Measurements from ENCODE around the gene IGF1R. TPM values are rescaled to one million over a fixed set of nuclear protein-coding genes. Genes with fewer than 3 reads are reported as not detected.

IGF1R gene
- total RNA-seq, 1 donor from 2014 or later, result 23.5 TPM

DNA sequence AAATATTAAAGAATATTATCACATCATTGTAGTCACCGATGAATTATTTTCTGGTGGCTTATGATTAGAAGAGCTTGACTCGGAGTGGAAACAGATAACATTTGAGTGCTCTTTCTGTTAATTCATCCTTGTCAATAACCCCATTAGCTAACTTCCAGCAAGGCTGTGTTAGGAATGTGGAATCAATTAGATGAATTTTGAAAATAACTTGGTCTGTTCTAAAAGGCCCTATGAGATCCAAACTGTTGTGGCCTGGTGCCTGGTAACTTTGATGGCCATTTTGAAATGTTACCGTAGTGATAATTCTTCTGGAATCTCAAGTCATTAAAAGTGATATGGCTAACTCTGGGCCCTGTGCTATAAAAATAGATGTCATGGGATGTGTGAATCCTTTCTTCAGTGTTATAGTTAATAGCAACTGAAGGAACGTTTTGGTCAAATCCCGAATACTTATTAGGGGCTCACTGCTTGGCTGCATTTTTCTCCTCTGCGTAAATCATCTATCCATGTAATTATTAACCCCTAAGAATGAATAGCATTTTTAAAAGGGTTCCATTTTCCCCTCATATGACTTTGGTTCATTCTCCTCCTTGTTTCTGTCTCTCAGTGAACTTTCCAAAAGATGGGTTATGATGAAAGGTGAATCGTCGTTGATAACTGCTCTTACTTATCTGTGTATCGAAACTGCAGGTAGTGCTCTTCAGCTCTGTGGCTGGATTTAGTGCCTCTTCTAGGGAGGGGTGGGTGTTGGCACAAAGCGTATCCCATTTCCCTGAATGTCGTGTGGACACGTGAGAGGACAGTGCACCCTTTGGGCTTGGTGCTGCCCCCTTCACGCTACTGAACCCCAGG is 82.7 kb downstream of the IGF1R start:
- no peak for DNase-seq (ENCODE audit: low spot score)
- peaks cover 13% of the 10 kb centered on the region for H3K36me3 Mint-ChIP-seq
- Histone ChIP-seq H3K27ac (no peak overlapping the region), H3K4me1 (peaks cover 52% of the 10 kb centered on the region), H3F3A (ENCODE audit: low read depth) (peaks cover 6% of the 10 kb centered on the region), H3K9ac (no peak overlapping the region), H3K79me2 (ENCODE audit: low read depth) (peaks cover 98% of the 10 kb centered on the region), H3K36me3 (no peaks in the 10 kb centered on the region), H3K4me3 (no peak overlapping the region), H2AFZ (replicated peaks) (no peak overlapping the region), H4K20me1 (ENCODE audit: low read depth) (peaks cover 100% of the 10 kb centered on the region), H3K9me3 (ENCODE audit: low read depth) (no peaks in the 10 kb centered on the region), H3K27me3 (no peaks in the 10 kb centered on the region), H3K4me2 (no peak overlapping the region)
- no peak overlapping the region for H3K4me3 Mint-ChIP-seq
- TF ChIP-seq EZH2phosphoT487 (IDR thresholded peaks at IDR 0.05) (no peak), EZH2 (IDR thresholded peaks at IDR 0.05) (no peak), CTCF (IDR thresholded peaks at IDR 0.05) (no peak)
- no peak overlapping the region for H3K27ac Mint-ChIP-seq
- peaks cover 42% of the 10 kb centered on the region for H3K4me1 Mint-ChIP-seq
- H3K9me3 Mint-ChIP-seq, result peaks cover 9% of the 10 kb centered on the region
- no peaks in the 10 kb centered on the region for H3K27me3 Mint-ChIP-seq (ENCODE audit: insufficient read depth, low read depth)

DNA sequence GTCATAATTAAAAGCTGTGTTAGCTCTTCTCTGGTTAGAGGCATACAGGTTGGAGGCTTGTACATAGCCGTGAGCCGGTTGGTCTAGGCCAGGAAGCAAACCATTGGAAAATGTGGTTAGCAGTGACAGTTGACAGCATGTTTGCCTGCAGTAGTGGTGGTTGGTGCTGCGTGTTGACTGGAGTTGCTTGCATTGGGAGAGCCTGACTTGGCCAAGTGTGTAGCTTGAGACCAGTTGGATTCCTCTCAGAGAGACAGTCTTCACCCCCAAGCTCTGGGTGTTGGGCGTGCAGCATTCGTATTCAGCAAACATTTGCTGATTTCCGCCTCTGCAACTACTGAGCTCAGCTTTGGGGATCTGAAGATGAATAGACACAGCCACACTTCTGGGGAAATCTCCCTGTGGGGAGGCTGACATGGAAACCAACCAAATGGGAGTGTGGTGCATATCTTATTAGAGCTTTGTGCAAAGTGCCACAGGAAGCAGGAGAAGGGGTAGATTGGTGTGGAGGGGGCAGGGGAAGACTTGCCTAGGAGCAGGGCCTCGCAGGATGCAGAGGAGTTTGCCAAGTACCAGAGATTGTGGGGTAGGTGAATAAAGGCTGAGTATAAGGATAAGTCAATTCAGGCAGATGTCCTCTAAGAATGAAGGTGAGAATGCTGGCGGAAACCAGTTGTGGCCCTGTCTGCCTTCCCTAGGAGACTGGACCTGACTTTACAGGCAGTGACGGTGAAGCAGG is 83.5 kb downstream of the IGF1R start:
- H3K9ac ChIP-seq, result no peak overlapping the region
- H3K27me3 ChIP-seq, result no peaks in the 10 kb centered on the region
- H3K4me3 ChIP-seq, result no peak overlapping the region
- Mint-ChIP-seq H3K9me3 (peaks cover 9% of the 10 kb centered on the region), H3K36me3 (peaks cover 11% of the 10 kb centered on the region), H3K27ac (no peak overlapping the region), H3K27me3 (ENCODE audit: insufficient read depth, low read depth) (no peaks in the 10 kb centered on the region), H3K4me3 (no peak overlapping the region), H3K4me1 (peaks cover 38% of the 10 kb centered on the region)
- H3K27ac ChIP-seq, result no peak overlapping the region
- H3K4me1 ChIP-seq, result peaks cover 54% of the 10 kb centered on the region
- H3K4me2 ChIP-seq, result no peak overlapping the region
- no peak for DNase-seq (ENCODE audit: low spot score)
- H3K79me2 ChIP-seq (ENCODE audit: low read depth), result peaks cover 100% of the 10 kb centered on the region
- H4K20me1 ChIP-seq (ENCODE audit: low read depth), result peaks cover 100% of the 10 kb centered on the region
- H2AFZ ChIP-seq (replicated peaks), result no peak overlapping the region
- H3F3A ChIP-seq (ENCODE audit: low read depth), result peaks cover 5% of the 10 kb centered on the region
- H3K9me3 ChIP-seq (ENCODE audit: low read depth), result no peaks in the 10 kb centered on the region
- H3K36me3 ChIP-seq, result no peaks in the 10 kb centered on the region
- TF ChIP-seq EZH2phosphoT487 (IDR thresholded peaks at IDR 0.05), result no peak
- TF ChIP-seq CTCF (IDR thresholded peaks at IDR 0.05), result no peak
- no peak for TF ChIP-seq EZH2 (IDR thresholded peaks at IDR 0.05)

DNA sequence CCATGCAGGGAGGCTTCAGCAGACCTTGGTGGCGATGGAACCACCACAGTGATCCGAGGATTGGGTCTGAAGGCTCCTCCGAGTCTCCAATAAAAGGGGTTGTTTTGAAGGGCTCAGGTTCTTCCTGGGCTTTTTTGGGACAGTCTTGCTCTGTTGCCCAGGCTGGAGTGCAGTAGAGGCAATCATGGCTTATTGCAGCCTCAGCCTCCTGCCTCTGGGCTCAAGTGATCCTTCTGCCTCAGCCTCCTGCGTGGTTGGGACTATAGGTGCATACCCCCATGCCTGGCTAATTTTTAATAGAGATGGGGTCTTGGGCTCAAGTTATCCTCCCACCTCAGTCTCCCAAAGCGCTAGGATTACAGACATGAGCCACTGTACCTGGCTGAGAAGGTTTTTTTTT is 84.8 kb downstream of the IGF1R start:
- Histone ChIP-seq H3K79me2 (ENCODE audit: low read depth) (peaks cover 100% of the 10 kb centered on the region), H4K20me1 (ENCODE audit: low read depth) (peaks cover 100% of the 10 kb centered on the region), H3F3A (ENCODE audit: low read depth) (no peaks in the 10 kb centered on the region), H2AFZ (replicated peaks) (no peak overlapping the region), H3K4me3 (no peak overlapping the region), H3K4me1 (peaks cover 46% of the 10 kb centered on the region), H3K4me2 (no peak overlapping the region), H3K27me3 (no peaks in the 10 kb centered on the region), H3K27ac (no peak overlapping the region), H3K9ac (no peak overlapping the region), H3K36me3 (no peaks in the 10 kb centered on the region), H3K9me3 (ENCODE audit: low read depth) (no peaks in the 10 kb centered on the region)
- Mint-ChIP-seq H3K4me3 (no peak overlapping the region), H3K9me3 (peaks cover 9% of the 10 kb centered on the region), H3K4me1 (peaks cover 29% of the 10 kb centered on the region), H3K27ac (no peak overlapping the region), H3K27me3 (ENCODE audit: insufficient read depth, low read depth) (no peaks in the 10 kb centered on the region), H3K36me3 (peaks cover 11% of the 10 kb centered on the region)
- DNase-seq (ENCODE audit: low spot score), result no peak
- no peak for TF ChIP-seq EZH2 (IDR thresholded peaks at IDR 0.05)

All from neural progenitor cell (in vitro differentiated cells).